Measurements from ENCODE around the gene RPN2. TPM values are rescaled to one million over a fixed set of nuclear protein-coding genes. Genes with fewer than 3 reads are reported as not detected.

Gene RPN2
- polyA plus RNA-seq, 1 of the 3 experiments (the other 2 are of a cell fraction): 420 TPM

- TF ChIP-seq, protein P1, sequence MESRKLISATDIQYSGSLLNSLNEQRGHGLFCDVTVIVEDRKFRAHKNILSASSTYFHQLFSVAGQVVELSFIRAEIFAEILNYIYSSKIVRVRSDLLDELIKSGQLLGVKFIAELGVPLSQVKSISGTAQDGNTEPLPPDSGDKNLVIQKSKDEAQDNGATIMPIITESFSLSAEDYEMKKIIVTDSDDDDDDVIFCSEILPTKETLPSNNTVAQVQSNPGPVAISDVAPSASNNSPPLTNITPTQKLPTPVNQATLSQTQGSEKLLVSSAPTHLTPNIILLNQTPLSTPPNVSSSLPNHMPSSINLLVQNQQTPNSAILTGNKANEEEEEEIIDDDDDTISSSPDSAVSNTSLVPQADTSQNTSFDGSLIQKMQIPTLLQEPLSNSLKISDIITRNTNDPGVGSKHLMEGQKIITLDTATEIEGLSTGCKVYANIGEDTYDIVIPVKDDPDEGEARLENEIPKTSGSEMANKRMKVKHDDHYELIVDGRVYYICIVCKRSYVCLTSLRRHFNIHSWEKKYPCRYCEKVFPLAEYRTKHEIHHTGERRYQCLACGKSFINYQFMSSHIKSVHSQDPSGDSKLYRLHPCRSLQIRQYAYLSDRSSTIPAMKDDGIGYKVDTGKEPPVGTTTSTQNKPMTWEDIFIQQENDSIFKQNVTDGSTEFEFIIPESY (IDR thresholded peaks at IDR 0.05; ENCODE audit: borderline replicate concordance, low read depth): no peak
- no peak for TF ChIP-seq FOSL2 (IDR thresholded peaks at IDR 0.05; ENCODE audit: borderline replicate concordance, low read depth)
- no peak for TF ChIP-seq YY1 (IDR thresholded peaks at IDR 0.05; ENCODE audit: low read depth)
- TF ChIP-seq SMC3 (IDR thresholded peaks at IDR 0.05; ENCODE audit: low read depth, low read length): no peak
- TF ChIP-seq RAD21 (IDR thresholded peaks at IDR 0.05; ENCODE audit: low read length): no peak
Observed at GRCh38 chr20:37244572-37244957, 65.4 kb downstream of the RPN2 start (continued).

DNA sequence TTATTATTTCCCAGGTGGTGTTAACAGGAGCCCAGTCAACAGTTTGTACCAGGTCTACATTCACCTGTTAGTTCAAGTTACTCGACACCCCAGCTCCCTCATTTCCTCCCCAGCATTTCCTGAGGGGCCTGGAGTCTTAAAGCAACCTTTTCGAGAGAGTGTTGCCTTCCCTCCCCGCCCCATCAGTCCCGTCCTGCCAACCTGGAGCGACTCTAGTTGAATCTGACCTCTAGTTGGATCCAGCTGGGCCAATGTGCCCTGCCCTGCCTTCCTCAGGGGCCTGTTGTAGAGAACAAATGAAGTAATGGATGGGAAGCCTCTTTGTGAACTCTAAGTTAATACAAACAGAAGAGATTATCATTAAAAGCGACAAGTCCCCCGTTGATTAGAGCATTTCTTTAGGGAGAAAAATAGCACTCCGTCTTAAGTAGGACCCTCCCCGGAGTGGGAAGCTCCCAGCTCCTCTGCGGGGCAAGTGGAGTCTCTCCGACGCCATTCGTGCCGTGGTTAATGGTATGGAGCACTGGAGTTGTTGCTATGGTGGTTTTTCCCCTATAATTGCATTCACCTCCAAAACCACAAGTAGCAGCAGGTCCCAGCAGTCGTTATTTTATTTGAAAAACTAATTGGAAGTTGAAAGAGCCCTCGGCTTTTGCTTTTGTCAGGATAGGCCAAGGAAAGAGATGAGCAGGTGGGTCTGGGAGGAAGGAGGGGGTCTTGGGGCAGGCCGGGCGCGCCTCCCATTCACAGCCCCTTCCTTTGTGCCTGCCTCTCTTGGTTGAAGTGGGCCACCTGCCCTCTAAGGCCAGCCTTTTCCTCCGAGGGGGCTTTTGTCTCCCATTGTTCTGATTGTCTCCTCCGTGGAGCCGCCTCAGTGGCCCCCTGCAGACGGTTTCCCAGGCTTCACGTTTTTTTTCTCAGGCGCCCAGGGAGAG is 66.4 kb downstream of the RPN2 start:
- H3K9me2 ChIP-seq: no peaks in the 10 kb centered on the region
- H3K27ac ChIP-seq (ENCODE audit: low read depth in 2 of 2, low read length in 1 of 2): peak overlapping the region in 1 of 2 experiments; percentile 4; a peak in 1 of 4 replicates
- H3K4me2 ChIP-seq: no peak overlapping the region
- 95% methylated on average over 25 of the region's 25 CpGs for WGBS (ENCODE audit: low lambda C conversion rate)
- no peak overlapping the region for H3K9ac ChIP-seq
- no peaks in the 10 kb centered on the region for H3K9me3 ChIP-seq
- CTCF ChIA-PET: interaction anchor here (1.4 to 2.3 kb wide), 2 partner anchors 24 to 50 kb away, joined by 4 to 8 read pairs; no protein-coding TSS in a partner anchor
- no peaks in the 10 kb centered on the region for H4K20me1 ChIP-seq (ENCODE audit: insufficient read depth)
- no peaks in the 10 kb centered on the region for H3K79me2 ChIP-seq (ENCODE audit: insufficient read depth)
- POLR2A ChIA-PET: no interaction called here
- no peak overlapping the region for H2AFZ ChIP-seq (ENCODE audit: low read depth)
- H3K27me3 ChIP-seq (ENCODE audit: insufficient read depth): no peaks in the 10 kb centered on the region
- no peak for DNase-seq
- H3K36me3 ChIP-seq (replicated peaks in 1 of 2; ENCODE audit: control insufficient read depth in 1 of 2, insufficient read depth in 2 of 2, low read length in 1 of 2): peaks cover 24 to 28% of the 10 kb centered on the region in 2 experiments
- no peak for TF ChIP-seq CHD2 (IDR thresholded peaks at IDR 0.05; ENCODE audit: low read length, partially characterized antibody)
- no peak for TF ChIP-seq EP300 (IDR thresholded peaks at IDR 0.05; ENCODE audit: borderline replicate concordance in 1 of 2, low read depth in 1 of 2, low read length in 1 of 2)
- no peak for TF ChIP-seq FOSL2 (IDR thresholded peaks at IDR 0.05; ENCODE audit: borderline replicate concordance, low read depth)
- TF ChIP-seq EZH2phosphoT487 (IDR thresholded peaks at IDR 0.05; ENCODE audit: borderline replicate concordance, low read depth): no peak
- TF ChIP-seq TAF1 (IDR thresholded peaks at IDR 0.05; ENCODE audit: borderline replicate concordance, low read depth, low read length): no peak
- no peak for TF ChIP-seq REST (IDR thresholded peaks at IDR 0.05; ENCODE audit: low read depth, low read length)
- H3F3A ChIP-seq (replicated peaks; ENCODE audit: insufficient read depth): no peaks in the 10 kb centered on the region
- peaks cover 0 to 17% of the 10 kb centered on the region in 2 experiments; a peak in 1 of 4 replicates for H3K4me1 ChIP-seq (ENCODE audit: control insufficient read depth in 1 of 2, insufficient read depth in 2 of 2, low read depth in 1 of 2, low read length in 1 of 2)
- no peak overlapping the region for H3K4me3 ChIP-seq (ENCODE audit: low read depth in 2 of 2, low read length in 1 of 2)
